Measurements from ENCODE around the gene CUL7. TPM values are rescaled to one million over a fixed set of nuclear protein-coding genes. Genes with fewer than 3 reads are reported as not detected.

The CUL7 gene
- total RNA-seq, 1 experiment from 2014 or later = 34.1 TPM

- intact Hi-C loops (cut with micrococcal nuclease) = no loop called here
- ChIA-PET POLR2A (interaction anchor here (1.0 to 1.6 kb wide), 2 partner anchors 9 to 13 kb away, joined by 3 to 5 read pairs; no protein-coding TSS in a partner anchor), CTCF (interaction anchor here (1.7 kb wide), 1 partner anchor 110 kb away, joined by 7 read pairs; no protein-coding TSS in a partner anchor), RAD21 (ENCODE audit: low non-redundant PET in 1 of 2, low total read pairs in 2 of 2, uncharacterized antibody in 2 of 2, unreplicated experiment in 2 of 2) (no interaction called here)
- Histone ChIP-seq H3K27me3 (ENCODE audit: insufficient read depth, low read length) (no peaks in the 10 kb centered on the region), H2AFZ (ENCODE audit: low read depth, low read length, poor library complexity, severe bottlenecking) (no peak overlapping the region), H3K9me3 (ENCODE audit: control insufficient read depth in 1 of 2, insufficient read depth in 1 of 2, low read depth in 1 of 2, low read length in 2 of 2) (no peaks in the 10 kb centered on the region), H3K9ac (ENCODE audit: low read length) (no peak overlapping the region), H3K27ac (ENCODE audit: low read depth, low read length) (no peak overlapping the region), H3K4me2 (ENCODE audit: low read length) (no peak overlapping the region), H3K79me2 (ENCODE audit: insufficient read depth, low read length) (no peaks in the 10 kb centered on the region), H3K4me3 (replicated peaks in 1 of 2; ENCODE audit: low read depth in 1 of 2, low read length in 2 of 2) (no peak overlapping the region), H4K20me1 (ENCODE audit: insufficient read depth) (no peaks in the 10 kb centered on the region), H3K9me2 (ENCODE audit: insufficient read depth) (no peaks in the 10 kb centered on the region), H3K36me3 (ENCODE audit: control insufficient read depth in 1 of 2, insufficient read depth in 2 of 2, low read length in 2 of 2) (peaks cover 21 to 29% of the 10 kb centered on the region in 2 experiments), H3K4me1 (ENCODE audit: control insufficient read depth in 1 of 2, insufficient read depth in 2 of 2, low read length in 2 of 2) (no peaks in the 10 kb centered on the region)
- no TSS peak for BruUV-seq (replicated peaks)
- no peak for ATAC-seq
- no peak for DNase-seq (ENCODE audit: low read depth, low spot score)
- no peak for TF ChIP-seq FOSL1 (IDR thresholded peaks at IDR 0.05; ENCODE audit: low read depth)
- no peak for TF ChIP-seq CTCF (IDR thresholded peaks at IDR 0.05 in 2 of 3, conservative IDR thresholded peaks at IDR 0.05 in 1 of 3; ENCODE audit: borderline replicate concordance in 1 of 3, insufficient read depth in 1 of 3, low read depth in 2 of 3, low read length in 2 of 3)
- no peak for TF ChIP-seq ZFX (IDR thresholded peaks at IDR 0.05)
- no peak for TF ChIP-seq TCF7L2 (IDR thresholded peaks at IDR 0.05; ENCODE audit: borderline replicate concordance, extremely low read depth, insufficient read depth, insufficient read length)
- TF ChIP-seq YY1 (IDR thresholded peaks at IDR 0.05; ENCODE audit: extremely low read depth, insufficient replicate concordance, low read depth, low read length) = no peak
- TF ChIP-seq SRF (IDR thresholded peaks at IDR 0.05; ENCODE audit: low read depth) = no peak
These were observed 20.0 kb downstream of the CUL7 start for GRCh38 chr6:43033496-43034189.

Data from HCT116 (cell line).